ENCODE measurements around the gene HES4.

Gene HES4

DNA sequence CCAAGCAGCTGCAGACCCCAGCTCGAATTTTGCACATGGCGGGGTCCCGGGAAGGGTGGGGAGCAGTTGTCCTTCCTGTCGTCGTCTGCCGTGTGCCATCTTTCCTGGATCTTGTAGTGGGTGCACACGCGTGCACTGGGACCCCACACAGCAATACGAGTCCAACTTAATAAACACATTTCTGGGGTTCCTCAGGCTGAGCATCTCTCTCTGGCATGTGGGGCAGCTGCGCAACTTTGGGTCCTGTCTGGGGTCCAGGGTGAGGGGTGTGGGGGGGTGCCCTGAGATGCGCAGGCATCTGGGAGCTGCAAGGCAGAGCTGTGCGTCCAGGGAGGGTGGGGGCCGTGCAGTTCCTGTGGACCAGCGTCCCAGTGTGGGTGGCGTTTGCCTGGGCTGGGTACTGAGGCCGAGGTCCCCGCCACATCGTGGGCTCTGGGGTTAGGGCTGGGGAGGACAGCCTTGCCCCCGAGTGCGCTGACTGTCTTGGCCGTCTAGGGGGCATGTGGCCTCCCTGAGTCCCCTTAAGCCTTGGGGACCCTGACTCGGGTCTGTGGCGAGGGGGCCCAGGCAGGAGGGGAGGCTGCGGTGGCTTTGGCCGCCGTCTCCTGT is 34.3 kb downstream of the HES4 start:
- DNase-seq (ENCODE audit: low read depth) = no peak

DNA sequence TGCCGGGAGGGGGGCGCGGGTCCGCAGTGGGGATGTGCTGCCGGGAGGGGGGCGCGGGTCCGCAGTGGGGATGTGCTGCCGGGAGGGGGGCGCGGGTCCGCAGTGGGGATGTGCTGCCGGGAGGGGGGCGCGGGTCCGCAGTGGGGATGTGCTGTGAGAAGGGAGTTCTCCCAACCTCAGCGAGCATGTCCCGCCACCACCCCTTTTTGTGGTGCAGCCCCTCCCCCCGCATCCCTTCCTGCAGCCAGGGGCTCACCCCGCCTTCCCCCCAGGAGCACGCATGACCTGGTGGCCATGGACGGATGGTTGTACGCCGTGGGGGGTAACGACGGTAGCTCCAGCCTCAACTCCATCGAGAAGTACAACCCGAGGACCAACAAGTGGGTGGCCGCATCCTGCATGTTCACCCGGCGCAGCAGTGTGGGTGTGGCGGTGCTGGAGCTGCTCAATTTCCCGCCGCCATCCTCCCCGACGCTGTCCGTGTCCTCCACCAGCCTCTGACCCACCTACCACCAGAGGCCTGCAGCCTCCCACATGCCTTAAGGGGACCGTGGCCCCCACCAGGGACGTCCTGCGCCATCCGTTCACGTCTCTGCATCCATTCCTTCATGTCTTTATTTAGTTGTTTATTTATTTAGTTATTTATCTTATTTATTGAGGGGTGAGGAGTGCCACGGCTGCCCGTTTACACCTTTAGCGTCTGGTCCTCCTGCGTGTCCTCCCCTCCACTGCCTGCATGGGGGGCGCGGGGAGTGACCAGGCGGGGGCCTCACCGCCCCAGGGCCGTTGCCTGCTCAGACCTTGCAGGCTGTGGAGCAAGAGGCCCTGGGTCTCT is 35.0 kb downstream of the HES4 start:
- DNase-seq (ENCODE audit: low read depth) = no peak

DNA sequence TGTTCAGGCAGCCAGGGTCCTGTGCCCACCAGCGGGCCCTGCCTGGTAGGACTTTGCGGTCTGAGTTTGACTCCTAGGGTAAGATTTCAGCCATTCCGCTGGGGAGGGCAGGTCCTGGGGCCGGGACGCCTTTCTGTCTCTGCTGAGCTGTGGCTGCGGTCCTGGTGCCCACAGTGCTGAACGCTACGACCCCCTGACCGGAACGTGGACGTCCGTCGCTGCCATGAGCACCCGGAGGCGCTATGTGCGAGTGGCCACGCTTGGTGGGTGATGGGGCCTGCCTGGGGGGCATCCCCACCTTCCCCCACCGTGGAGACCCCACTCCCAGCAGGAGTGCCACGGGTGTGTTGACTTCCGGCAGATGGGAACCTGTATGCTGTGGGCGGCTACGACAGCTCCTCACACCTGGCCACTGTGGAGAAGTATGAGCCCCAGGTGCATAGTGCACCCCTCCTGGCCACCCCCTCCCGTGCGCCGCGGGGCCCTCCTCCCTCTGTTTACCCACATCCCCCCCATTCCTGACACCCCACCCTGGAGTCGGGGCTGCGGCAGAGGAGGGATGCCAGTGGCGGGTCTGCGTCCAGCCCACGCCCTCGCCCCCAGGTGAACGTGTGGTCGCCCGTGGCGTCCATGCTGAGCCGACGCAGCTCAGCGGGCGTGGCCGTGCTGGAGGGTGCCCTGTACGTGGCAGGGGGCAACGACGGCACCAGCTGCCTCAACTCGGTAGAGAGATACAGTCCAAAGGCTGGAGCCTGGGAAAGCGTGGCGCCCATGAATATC is 36.0 kb downstream of the HES4 start:
- DNase-seq (ENCODE audit: low read depth) = no peak

DNA sequence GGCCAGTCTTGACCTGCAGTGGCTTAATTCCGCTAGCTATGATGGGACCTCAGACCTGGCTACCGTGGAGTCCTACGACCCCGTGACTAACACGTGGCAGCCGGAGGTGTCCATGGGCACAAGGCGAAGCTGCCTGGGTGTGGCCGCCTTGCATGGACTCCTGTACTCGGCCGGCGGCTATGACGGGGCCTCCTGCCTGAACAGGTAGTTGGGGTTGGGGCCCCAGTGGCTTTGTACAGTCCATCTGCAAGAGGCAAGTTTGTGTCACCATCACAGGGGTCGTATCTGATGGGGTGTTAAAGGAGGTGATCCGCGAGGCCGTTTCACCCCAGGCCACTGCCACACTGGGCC is 36.6 kb downstream of the HES4 start:
- no peak for DNase-seq (ENCODE audit: low read depth)

DNA sequence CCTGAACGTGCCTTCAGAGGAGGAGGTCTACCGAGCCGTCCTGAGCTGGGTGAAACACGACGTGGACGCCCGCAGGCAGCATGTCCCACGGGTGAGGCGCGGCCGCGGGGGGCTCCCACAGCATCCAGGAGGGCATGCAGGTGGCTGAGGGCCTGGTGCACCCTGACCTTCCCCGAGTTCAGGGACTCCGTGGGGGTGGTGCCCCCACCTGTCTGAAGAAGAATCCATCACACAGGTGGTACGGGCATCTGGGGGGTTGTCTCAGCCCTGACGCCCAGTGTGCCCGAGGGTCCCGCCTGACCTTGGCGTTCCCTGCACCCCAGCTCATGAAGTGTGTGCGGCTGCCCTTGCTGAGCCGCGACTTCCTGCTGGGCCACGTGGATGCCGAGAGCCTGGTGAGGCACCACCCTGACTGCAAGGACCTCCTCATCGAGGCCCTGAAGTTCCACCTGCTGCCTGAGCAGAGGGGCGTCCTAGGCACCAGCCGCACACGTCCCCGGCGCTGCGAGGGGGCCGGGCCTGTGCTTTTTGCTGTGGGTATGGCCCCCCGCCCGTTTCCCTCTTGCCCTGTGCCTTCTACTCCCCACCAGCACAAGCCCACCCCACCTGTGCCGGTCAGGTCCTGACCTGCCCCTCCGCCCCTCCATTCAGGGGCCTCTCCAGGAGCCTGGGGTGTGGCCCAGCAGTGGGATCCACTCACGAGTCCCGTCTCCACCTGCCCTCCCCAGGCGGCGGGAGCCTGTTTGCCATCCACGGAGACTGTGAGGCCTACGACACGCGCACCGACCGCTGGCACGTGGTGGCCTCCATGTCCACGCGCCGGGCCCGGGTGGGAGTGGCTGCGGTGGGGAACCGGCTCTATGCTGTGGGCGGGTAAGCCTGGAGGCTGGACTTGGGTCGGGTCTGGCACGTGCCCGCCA is 37.3 kb downstream of the HES4 start:
- no peak for DNase-seq (ENCODE audit: low read depth)

DNA sequence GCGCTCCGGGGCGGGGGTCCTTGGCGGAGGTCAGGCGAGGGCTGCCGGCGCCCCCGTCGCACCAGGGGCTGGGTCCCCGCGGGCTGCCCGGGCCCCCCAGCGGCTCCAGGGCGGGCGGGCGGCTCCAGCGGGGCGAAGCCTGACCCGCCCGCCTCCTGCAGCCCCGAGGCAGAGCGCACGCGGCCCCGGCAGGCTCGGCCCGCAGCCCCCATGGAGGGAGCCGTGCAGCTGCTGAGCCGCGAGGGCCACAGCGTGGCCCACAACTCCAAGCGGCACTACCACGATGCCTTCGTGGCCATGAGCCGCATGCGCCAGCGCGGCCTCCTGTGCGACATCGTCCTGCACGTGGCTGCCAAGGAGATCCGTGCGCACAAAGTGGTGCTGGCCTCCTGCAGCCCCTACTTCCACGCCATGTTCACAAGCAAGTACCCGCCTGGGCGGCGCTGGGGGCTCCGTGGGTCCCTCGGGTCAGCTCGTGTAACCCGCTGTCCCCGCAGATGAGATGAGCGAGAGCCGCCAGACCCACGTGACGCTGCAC is 38.7 kb downstream of the HES4 start:
- DNase-seq (ENCODE audit: low read depth) = no peak

DNA sequence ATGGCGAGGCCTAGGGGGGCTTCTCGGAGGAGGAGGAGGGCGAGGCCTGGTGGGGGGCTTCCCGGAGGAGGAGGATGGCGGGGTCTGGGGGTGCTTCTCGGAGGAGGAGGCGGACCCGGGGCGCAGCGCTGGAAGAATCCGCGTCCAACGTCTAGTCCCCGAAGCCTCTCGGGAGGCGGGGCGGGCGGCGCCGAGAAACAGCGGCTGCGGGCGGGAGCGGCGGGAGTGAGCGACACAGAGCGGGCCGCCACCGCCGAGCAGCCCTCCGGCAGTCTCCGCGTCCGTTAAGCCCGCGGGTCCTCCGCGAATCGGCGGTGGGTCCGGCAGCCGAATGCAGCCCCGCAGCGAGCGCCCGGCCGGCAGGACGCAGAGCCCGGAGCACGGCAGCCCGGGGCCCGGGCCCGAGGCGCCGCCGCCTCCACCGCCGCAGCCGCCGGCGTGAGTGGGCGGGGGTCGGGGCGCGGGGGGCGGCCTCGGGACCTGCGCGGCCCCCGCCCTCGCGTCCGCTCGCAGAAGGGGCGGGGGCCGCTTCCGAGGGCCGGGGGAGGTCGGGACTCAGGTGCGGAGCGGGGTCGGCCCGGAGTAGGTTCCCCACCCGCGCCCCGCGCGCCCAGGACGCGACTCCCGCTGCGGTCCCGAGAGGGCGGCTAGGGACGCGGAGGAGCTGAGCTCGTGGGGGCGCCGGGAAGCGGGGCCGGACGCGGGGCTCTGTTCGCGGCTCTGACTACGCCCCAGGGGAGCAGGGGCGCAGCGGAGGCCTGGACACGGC is 39.4 kb downstream of the HES4 start, which contains the start of gene KLHL17:
Gene KLHL17, plus strand, starts transcription at position 222 of the 769 bp plus-strand sequence. Its CDS starts 110 bp downstream, at position 332.
- peak; percentile 51 for DNase-seq (ENCODE audit: low read depth)

DNA sequence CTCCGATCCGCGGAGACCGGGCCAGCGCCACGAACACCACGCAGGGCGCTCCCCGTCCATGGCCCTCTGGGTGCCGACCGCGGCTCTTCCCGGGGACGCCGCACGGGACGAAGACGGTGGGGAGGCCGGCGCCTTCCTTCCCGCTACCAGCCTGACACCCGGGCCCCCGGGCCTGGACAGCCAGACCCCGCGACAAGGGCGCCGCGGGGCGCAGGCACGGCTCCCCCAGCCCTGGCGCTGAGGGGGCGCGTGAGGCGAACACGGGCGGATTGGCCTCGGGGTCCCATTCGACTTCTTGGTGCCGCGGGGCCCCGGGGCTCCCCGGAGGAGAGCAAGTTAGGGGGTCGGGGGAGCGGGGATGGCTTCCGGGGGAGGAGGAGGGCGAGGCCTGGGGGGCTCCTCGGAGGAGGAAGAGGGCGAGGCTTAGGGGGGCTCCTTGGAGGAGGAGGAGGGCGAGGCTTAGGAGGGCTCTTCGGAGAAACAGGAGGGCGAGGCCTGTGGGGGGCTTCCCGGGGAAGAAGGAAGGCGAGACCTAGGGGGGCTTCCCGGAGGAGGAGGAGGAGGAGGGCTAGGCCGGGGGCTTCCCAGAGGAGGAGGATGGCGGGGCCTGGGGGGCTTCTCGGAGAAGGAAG is 40.0 kb downstream of the HES4 start:
- DNase-seq (ENCODE audit: low read depth) = no peak

DNA sequence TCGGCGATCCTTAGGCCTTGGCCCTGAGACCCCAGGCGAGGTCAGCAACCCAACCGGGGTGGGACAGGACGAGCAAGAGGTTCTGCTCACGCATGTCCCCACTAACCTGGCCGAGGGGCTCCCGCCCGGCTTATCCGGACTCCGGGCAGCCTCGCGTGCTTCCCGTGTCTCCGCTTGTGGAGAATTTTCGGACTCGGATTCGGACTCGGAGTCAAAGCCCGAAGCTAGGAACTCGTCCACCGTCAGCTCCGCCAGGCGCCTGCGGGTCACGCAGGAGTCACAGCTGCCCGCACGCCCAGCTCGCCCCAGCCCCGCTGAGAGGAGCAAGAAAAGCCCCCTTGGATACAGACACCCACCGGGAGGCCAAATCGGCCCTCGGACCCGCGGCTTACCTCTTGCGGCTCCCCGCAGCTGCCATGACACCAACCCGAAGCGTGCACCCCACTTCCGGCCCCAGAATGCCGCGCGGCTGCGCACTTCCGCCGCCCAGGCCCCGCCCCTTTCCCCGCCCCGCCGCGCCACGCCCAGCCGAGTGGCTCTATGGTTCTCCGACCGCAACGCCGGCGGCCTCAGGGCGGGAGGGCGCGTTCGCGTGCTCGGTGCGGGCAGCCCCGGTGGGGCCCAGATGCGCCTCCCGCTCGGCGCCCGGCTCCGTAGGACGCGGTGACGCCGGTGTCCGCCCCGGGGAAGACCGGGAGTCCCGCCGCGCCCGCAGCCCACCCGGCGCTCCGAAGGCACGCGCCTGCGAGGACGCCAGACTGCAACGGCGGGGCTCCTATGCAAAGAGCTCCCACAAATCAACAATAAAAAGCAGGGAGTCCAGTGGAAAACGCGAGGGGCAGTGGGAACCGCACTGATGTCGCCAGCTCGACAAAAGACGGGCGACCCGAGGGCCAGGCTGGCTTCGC is 40.8 kb downstream of the HES4 start, which contains the start of gene NOC2L:
Gene NOC2L, minus strand, starts transcription at position 434 of the 908 bp plus-strand sequence. Its CDS starts 16 bp downstream, at position 418.
- peak; percentile 97 for DNase-seq (ENCODE audit: low read depth)

DNA sequence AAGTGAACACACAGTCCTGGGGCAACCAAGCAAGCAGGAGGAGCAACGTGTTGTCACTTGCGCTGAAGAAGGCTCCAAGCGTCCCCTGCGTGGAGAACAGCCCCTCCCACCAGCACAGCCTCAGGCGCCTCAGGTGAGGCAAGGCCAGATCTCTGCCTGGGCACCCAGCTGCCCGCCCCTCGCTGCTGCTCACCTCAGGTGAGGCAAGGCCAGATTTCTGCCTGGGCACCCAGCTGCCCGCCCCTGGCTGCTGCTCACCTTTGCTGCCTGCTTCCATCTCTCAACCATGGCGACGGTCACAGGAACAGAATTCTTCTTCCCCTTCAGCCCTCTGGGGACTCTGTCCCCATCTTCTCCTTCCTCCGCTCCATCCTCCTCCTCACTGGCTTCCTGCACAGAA is 43.3 kb downstream of the HES4 start:
- DNase-seq (ENCODE audit: low read depth) = no peak

DNA sequence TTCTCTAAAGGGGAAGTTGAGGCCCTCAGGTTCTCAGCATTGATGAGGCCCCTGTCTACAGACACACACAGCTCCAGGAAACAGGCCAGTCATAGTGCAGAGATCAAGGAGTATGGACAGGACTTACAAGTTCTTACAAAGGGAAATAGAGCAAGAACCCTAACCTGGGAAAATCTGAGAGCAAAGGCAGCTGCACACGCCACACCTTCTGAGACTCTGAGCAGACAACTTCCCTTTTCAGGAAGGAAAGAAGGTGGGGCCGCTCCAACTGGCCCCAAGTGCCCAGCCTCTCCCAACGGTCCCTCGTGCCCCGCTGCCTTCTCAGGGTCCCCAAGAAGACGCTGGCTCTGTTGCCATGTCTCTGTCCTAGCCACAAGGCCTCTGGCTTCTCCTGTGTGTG is 44.4 kb downstream of the HES4 start:
- no peak for DNase-seq (ENCODE audit: low read depth)

DNA sequence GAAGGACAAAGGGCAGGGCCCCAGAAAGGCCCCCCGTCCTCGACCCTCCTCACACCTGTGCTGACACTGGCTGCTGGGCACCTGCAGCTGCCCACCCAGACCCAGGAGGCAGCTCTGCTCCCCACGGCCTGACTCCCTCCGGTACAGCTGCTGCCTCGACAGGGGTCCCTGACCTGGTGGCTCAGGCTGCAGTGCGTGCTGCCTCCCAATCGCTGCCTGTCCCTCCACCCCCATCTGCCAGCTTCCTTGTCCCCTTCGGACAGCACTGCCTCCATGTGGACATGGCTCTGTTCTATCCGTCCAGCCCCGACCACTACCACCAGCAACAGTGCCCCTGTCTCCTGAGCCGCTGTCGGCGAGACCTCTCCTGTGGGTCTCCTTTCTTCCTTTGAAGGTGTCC is 45.0 kb downstream of the HES4 start:
- no peak for DNase-seq (ENCODE audit: low read depth)

DNA sequence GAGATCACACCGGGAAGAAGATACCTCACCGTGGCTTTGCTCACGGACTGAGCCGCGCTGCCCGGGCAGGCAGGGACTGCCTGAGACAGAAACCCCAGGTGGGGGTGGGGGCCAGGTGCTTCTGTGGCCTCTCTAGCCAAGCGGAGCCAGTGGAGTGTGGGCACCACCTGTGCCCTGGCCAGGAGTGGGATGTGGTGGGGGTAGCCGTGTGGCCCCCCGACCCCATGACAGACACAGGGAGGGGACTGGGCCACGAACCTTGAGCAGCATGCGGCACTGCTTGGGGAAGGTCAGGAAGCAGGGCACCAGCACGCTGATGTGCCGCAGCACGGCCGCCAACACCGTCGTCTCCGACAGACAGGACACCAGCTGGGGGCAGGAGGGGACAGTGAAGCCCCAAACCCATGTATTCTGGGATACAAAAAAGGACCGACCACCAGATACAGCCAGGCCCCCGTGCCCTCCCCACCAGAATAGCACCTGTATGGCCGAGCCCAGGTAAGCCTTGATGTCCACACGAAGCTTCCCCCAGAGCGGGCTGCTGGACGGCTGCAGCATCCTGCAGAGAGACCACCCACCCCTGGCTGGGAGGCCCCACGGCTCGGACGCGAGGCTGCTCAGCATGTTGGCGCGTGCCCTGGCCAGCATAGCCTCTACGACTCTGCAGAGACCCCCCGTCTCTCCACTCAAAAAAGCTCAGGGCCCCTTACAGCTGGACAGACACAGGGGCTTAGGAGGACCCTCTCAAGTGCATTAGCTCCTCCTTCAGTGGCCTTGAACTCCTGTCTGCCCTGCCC is 46.2 kb downstream of the HES4 start:
- no peak for DNase-seq (ENCODE audit: low read depth)

DNA sequence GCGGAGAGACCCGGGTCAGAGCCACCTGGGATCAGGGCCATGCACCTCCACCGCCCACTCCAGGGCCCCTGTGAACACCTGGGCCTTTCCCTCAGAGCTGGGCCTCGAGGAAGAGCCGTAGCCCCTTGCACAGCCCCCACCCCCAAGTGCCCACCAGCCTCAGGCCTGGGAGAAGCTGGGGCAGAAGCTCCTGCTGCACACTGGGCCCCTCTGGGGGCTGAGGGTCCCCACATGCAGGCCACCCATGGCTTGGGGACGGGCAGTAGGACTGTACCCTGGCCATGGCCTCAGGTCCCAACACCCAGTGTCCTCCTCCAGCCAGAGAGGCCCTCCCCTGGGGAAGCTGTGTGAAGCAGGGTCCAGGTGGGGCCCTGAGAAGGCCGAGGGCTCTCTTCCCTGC is 47.3 kb downstream of the HES4 start:
- no peak for DNase-seq (ENCODE audit: low read depth)

DNA sequence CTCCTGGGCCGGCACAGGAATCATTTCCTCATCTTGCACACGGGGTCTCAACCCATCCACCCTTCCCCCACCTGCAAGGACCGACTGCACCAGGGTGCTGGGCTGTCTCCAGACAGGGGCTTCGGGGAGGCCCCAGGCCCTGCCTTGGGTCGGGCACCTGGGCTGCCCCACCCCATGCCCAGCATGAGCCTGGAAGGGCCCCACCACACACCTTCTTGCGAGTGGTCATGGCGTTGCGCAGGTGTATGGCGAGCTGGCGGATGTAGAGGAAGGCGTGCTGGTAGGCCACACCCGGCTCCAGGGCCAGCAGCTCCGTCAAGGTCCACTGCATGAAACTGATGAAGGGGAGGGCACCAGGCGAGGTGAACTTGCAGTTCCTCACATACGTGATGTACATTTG is 47.7 kb downstream of the HES4 start:
- DNase-seq (ENCODE audit: low read depth) = no peak

DNA sequence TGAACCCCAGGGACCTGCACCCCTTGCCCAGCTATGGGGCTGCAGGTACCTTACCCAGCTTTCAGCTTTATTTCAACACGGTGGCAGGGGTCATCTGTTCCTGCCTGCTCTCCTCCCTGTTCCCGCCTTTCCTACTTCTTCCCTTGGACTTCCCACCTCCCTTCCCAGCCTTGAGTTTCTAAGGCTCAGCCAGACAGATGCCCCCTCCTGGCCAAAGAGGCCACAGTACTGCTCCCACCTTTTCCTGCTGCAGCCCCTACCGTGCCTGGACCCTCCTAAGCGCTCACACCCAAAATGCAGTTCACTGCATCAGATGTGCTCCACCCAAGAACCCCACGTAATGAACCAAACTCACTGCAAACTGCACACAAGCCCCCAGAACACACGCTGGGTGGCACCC is 48.5 kb downstream of the HES4 start:
- DNase-seq (ENCODE audit: low read depth) = no peak

DNA sequence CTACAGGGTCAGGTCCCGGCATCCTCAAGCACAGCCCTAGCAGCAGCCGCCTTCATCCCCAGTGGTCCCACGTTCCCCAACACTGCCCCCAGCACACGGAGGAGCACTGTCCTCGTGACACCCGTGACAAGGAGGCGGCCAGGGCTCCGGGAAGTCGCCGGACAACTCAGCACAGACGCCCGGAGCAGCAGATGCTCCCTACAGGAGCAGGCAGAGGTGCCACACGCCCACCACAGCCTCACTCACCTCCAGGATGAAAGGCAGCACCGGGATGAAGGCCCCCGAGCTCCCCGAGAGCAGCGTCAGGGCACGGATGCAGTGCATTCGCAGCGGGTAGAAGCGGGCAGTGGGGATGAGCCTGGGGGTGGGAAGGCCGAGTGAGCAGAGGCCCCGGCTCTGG is 49.0 kb downstream of the HES4 start:
- DNase-seq (ENCODE audit: low read depth) = no peak

DNA sequence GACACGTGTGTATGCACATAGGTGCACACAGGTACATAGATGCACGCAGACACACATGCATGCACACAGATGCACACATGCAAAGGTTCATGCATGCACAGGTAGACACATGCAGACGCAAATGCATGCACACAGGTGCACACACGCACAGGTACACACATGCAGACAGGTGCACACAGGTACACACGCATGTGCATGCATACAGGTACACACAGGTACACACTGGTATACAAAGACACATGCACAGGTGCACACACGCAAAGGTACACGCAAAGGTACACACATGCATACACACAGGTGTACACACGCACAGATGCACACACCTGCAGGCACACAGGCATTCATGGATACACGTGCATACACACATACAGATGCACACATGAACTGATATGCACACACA is 49.6 kb downstream of the HES4 start:
- no peak for DNase-seq (ENCODE audit: low read depth)

All from stimulated activated CD8-positive, alpha-beta memory T cell treated with anti-CD3 and anti-CD28 coated beads, Interleukin-15, amount 100 ng/mL, for 1 hour (primary cell).